Middle frontal gyrus (tissue), 1 donor: Measurements from ENCODE around the gene CRYGN.

ENCODE experiments used
- DNase-seq: peaks from one replicate; pipeline ENCODE4 v3.0.0-alpha.2; 2015; ENCODE audit warnings: low spot score; ENCODE audit errors: extremely low spot score

Gene CRYGN

DNA sequence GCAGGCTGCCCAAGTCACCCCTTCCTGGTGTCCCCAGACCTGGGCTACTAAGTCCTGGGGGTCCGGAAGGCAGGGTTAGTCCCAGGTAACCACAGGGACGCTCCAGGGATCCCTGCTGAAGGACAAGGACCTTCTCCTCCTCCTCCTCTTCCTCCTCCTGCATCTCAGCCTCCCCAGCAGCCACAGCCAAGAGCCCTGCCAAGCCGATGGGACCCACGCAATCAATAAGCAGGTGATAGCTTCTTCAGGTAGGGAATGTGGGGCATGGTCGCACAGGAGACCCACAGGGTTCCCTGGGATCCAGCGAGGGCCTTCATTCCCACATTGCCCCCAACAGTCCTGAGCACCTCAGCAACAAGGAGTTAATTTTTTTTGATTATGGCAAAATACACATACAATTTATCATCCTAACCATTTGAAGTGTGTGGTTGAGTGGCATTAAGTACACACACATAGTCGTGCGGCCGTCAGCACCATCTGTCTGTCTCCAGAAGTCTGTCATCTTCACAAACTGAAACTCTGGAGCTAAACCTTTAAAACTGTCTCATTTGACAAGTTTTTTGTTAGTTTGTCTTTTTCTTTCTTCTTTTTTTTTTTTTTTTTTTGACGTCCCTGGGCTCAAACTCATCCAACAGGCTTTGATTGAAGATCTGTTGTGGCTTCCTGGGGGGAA, 12.1 kb downstream of the CRYGN start:
- no peak for DNase-seq

DNA sequence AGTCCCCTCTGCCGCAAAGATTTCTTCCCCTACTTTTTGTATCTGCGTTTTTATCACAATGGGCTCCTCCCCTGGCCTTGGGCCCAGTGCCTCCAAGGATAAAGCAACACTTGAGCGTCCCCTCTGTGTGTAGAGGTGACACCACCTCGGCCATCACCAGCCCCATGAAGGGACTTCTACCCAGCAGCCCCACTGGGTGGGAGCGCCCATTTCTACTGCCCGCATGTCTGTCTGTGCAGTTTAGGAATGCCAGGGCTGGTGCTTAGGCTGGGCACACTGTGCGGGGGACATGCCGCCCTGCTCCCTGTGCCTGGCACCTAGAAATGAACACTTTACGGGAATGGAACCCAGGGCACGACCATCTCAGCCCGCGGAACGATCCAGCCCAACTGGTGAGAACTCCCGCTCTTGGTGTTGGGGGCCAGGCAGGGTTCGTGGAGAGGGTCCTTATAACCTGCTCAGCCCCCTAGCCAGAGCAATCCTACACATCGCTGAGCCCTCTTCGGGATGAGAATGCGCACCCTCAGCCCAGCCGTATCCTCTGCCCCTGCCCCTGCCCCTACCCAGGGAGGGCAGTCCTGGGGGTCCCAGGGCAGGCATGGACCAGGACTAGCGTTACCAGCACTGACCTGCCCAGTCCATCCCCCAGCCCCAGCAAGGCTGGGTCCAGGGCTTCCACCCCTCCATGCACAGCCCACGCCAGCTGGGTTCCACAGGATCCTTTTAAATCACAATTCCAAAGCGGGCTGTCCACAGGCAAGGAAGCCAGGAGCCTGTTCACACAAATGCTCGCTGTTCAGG, 12.8 kb downstream of the CRYGN start:
- no peak for DNase-seq

DNA sequence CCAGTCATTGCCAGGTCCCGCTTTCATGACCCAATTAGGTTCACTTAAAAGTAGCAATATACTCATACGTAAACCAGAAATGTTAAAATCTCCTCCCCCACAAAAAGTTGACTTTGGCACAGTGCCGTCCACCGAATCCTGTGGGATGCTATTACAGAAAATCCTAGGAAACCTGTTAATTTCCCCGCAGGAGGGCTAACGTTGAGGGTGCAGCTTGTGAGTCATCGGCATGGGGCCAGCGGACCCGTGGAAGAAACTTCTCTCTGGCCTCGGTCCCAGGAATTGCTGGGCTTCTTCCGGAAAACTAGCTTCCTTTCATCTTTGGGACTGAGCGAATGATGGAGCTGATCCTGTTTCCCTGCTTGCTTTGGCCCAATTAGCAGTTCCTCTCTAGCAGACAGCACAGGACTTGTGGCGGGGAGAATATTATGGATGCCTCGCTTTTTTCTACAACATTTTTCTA, 13.5 kb downstream of the CRYGN start:
- DNase-seq = no peak

DNA sequence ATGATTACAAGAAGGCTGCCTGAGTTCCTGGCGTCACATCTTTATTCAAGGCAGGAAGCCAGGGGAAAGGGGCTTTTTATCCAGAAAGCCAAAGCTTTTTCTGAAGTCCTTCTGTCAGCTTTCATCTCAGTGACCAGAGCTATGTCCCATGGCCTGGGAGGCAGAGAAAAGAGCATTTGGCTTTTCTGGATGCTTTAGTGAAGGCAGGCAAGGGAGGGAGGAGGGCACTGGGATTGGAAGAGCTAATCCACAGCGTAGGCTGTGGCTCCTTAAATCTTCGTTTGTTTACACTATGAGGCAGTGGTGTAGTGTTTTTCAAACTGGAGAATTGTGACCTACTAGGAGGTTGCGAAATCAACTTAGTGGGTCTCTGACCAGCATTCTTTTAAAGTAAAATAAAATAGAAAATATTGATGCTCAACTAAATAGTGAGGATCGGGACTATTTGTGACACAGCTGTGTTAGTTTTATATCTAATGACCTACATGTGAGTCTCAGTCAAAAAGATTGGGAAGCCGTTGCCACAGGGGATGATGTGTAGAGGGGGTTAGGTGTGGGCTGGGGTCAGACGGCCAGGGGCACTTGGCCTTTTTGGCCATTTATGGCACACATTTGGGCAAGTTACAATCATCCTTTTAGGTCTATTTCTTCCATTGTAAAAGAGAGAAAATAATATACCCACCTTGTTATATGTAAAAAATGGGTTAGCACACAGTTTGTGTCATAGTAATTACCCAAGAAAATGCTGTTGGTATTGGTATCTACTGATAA, 14.1 kb downstream of the CRYGN start:
- DNase-seq = no peak

- no peak for DNase-seq
Measured at GRCh38 chr7:151424799-151425198, 15.1 kb downstream of the CRYGN start.

GRCh38 chr7:151423936-151424335, 16.0 kb downstream of the CRYGN start:
- DNase-seq = no peak

DNA sequence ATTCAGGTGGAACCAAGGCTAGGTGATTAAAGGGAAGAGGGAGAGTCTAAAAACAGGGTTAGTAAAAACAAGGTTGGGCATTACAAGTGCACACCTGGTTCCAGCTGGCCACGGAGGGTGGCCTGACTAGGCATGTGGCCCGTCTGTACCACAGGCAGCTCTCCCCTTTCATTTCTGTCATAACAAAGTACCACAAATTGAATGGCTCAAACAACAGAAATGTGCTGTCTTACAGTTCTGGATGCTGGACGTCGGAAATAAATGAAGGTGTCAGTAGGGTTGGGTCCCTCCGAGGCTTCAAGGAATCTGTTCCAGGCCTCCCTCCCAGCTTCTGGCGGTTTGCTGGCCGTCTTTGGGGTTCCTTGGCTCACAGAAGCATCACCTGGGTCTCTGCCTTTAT, 16.7 kb downstream of the CRYGN start:
- DNase-seq = no peak

GRCh38 chr7:151422212-151422611, 17.7 kb downstream of the CRYGN start:
- no peak for DNase-seq

DNA sequence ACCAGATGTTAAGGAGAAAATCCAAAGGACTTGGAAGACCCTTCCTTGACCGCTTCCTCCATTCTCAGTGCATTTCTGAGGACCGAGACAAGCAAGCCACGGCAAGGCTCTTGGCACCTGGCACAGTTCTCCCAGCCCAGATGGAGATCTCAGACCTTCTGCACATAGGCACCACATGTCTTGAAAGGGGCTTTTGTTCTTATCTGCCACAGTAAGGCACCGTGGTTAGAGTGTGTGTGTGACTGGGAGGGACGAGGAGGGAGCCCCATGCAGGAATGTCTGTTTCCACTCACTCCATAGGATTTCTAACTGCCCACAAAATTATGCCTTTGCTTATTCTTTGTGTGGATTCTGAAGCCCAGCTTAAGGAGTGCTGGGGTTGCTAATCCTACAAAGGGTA, 19.8 kb downstream of the CRYGN start:
- no peak for DNase-seq

DNA sequence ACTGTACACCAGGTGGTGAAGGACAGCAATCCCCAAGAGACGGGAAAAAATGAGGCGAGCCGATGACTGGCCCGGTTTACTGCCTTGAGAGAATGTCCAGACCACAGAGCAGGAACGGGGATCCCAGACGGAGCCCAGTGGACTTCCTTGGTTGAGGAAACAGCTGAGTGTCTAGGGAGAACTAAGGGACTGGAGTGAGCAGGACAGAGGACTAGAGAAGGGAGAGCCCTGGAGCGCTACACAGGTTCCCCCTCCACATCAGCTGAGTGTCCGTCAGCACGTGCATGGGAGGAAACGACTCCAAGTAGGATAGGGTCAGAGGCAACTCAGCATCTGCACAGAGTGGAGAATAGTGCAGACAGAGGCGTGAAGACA, 23.0 kb downstream of the CRYGN start:
- no peak for DNase-seq

DNA sequence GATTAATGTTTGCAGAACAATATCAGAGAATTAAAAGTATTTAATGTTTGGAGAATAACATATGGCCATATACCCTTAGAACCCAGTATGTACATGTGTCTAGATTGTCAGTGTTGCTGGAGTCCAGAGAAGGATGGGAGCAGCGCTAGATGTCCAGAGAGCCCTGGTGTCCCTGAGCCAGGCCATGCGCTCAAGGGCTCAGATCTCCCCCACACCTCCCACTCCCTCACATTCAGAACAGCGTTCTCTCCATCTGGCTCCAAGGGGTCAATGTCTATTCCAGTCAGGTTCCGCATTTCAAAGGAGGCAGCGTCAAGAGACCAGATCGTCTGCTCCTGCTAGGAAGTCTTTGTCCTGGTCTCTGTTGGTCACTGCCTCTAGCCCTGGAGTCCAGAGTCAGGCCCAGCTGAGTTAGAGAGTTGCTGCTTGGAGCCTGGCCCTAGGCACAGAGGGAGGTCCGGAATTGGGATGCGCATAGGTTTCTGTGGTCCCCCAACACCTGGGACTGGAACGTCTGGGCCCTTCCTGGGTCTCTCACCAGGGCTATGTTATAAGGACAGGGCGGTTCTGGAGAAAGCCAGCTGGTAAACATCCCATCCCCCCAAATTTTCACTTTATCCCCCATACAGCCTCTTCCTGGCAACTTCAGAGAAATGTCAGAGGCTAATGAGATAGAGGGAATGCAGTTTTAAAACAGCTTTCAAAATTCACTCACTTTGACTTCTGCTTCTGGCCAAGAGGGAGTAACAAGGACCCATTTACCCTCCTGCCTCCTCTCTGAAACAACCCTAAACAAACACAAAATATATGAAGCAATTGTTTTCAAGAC, 23.6 kb downstream of the CRYGN start:
- DNase-seq = no peak

DNA sequence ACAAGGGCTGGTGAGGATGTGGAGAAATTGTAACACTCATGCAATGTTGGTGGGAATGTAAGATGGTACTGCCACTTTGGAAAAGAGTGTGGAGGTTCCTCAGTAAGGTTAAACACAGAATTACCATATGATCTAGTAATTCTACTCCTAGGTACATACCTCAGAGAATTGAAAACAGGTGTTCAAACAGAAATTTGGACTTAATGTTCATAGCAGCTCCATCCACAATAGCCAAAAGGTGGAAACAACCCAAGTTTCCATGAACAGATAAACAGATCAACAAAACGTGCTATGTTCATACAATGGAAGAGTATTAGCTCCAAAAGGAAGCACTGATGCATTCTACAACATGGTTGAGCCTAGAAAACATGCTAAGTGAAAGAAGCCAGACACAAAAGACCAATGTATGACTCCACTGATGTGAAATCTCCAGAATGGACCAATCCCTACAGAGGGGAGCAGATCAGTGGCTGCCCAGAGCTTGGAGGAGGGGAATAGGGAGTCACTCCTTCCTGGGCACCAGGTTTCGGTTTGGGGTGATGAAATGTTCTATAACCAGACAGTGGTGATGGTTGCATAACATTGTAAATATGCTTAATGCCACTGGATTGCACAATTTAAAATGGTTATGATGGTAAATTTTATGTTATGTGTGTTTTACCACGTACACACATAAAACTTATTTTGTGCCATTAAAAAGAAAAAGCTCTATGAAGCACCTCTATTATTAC, 24.4 kb downstream of the CRYGN start:
- no peak for DNase-seq

DNA sequence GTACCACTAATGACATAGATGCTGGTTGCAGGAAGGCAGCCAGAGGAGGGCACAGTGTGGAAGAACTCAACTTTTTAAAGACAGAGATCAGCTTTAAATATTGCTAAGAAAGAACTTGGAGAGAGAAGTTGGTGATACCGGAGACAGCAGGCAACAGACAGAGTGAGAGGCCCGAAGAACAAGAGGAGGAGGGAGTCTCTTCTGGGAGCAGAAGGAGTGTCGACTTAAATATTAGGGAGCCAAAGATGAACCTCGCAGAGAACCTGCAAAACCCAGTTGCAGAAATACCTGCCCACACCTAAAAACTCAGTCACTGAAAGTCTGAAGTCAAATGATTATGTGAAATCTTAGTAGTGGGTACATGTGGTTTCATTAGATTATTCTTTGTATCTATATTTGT, 26.7 kb downstream of the CRYGN start:
- no peak for DNase-seq

DNA sequence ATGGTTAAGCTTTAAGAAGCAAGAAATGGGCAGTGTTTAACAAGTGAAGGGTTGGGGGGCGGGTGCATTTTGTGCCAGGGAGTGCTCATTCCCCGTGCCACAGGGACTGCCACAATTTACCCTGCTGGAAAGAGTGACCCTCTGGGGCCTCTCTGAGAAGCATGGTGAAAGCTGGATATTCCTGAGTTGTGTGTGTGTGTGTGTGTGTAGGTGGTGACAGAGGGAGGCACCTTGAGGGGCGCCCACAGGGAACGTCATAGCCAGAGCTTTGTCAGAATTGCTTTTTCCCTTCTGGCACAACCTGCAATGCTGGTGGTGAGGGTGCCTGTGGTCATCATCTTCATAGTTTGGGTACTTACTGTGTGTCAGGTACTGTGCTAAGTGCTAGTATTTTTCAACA, 27.6 kb downstream of the CRYGN start:
- DNase-seq = no peak

DNA sequence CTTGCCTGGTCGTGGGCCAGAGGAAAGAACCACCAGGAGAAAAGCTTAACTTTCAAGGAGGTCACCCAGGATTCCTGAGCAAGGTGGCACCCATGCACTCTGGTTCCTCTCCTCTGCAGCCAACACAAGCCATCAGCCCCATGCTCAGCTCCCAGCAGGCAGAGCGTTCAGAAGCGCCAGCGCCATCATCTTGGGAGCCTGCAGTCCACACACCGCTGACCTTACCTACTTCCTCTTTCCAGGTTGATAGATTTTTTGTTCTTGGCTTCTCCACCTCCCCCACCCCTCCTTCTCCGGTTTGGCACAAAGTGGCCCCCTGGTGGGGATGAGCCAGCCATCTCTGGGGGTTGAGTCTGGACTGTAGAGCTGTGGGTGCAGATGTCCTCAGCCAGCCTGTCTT, 28.4 kb downstream of the CRYGN start:
- no peak for DNase-seq

GRCh38 chr7:151410405-151411390, 29.2 kb downstream of the CRYGN start:
- no peak for DNase-seq

- DNase-seq = no peak
Measured at GRCh38 chr7:151409667-151410404, 30.1 kb downstream of the CRYGN start, which contains the start of gene WDR86. Gene WDR86, minus strand, starts transcription at chr7:151410038. Its CDS starts 449 bp downstream, at chr7:151409589.

DNA sequence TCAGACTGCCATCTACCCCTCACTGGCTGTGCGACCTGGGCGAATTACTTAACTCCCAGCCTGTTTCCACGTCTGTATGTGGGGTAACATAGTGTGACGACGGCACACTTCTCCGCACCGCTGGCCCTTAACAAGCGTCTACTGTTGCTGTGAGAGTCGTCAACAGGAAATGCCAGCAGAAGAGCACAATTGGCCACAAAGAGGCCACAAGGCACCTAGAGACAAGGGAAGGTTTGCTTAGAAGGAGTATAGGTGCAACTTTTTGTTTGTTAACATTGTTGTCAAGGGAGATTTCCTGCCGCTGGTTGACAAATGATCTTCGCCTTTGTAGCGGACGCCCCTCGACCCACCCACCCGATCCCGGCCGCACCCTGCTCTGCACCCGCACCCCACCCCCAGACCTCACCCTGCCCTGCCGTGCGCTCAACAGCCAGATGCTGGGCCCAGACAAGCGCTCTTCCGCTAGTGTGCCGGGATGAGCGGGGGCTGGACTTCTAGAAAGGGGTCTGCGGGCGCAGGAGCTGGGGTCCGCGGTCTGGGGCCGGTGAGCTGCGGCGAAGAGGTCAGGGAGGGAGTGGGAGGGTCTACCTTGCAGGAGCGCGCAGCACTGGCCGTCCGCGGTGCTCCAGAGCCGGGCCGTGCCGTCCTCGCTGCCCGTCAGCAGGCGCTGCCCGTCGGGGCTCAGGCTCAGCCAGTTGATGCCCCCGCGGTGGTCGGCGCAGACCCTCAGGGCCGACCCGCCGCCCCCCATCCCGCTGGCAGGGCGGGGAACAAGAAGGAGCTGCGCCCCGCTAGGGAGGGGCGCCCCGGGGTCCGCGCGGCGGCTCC, 30.9 kb downstream of the CRYGN start:
- no peak for DNase-seq
